SK-N-SH treated with all-trans-retinoic acid at 6 μM for 48 hours (cell line): ENCODE results near the gene PHF21B.

Experiments
- ATAC-seq: fragments of 200-7000 bp; cut with Tn5 transposase; 3 replicates; pipeline ENCODE4 v1.9.1; 2020; ENCODE audit warnings: mild to moderate bottlenecking, moderate library complexity
- ARNTL ChIP-seq: fragments of 450-650 bp; formaldehyde crosslinking; IDR thresholded peaks from 2 replicates; pipeline ENCODE4 v1.5.0; 2020; ENCODE audit warnings: low read depth, mild to moderate bottlenecking, moderate library complexity, borderline replicate concordance
- BACH2 ChIP-seq: fragments of 250-450 bp; sonication (Bioruptor Pico); IDR thresholded peaks from 2 replicates; pipeline ENCODE4 v1.9.0; 2021; ENCODE audit warnings: mild to moderate bottlenecking, borderline replicate concordance
- CREB5 ChIP-seq: fragments of 250-450 bp; sonication (Bioruptor Pico); IDR thresholded peaks from 2 replicates; pipeline ENCODE4 v1.5.1; 2020; ENCODE audit warnings: low read depth, mild to moderate bottlenecking, moderate library complexity
- CSDC2 ChIP-seq: fragments of 250-450 bp; sonication (Bioruptor Pico); IDR thresholded peaks from 2 replicates; pipeline ENCODE4 v1.5.0; 2020; ENCODE audit warnings: mild to moderate bottlenecking, moderate library complexity
- CSRNP3 ChIP-seq: fragments of 250-450 bp; sonication (Bioruptor Pico); IDR thresholded peaks from 2 replicates; pipeline ENCODE4 v1.5.1; 2021; ENCODE audit warnings: mild to moderate bottlenecking, moderate library complexity
- ESRRG ChIP-seq: fragments of 250-450 bp; sonication (Bioruptor Pico); IDR thresholded peaks from 2 replicates; pipeline ENCODE4 v1.6.1; 2021; ENCODE audit warnings: mild to moderate bottlenecking
- GLIS3 ChIP-seq: fragments of 250-450 bp; sonication (Bioruptor Pico); IDR thresholded peaks from 2 replicates; pipeline ENCODE4 v1.5.0; 2020; ENCODE audit warnings: mild to moderate bottlenecking, moderate library complexity
- OSR1 ChIP-seq: fragments of 250-450 bp; sonication (Bioruptor Pico); IDR thresholded peaks from 2 replicates; pipeline ENCODE4 v1.8.0; 2022; ENCODE audit warnings: moderate library complexity, mild to moderate bottlenecking, inconsistent platforms
- POU6F1 ChIP-seq: fragments of 250-450 bp; sonication (Bioruptor Pico); IDR thresholded peaks from 2 replicates; pipeline ENCODE4 v1.8.0; 2021; ENCODE audit warnings: low read depth, mild to moderate bottlenecking, moderate library complexity, borderline replicate concordance
- PPARA ChIP-seq: fragments of 250-450 bp; sonication (Bioruptor Pico); IDR thresholded peaks from 2 replicates; pipeline ENCODE4 v1.5.0; 2020; ENCODE audit warnings: mild to moderate bottlenecking, borderline replicate concordance
- RARB ChIP-seq: fragments of 250-450 bp; sonication (Bioruptor Pico); IDR thresholded peaks from 2 replicates; pipeline ENCODE4 v1.8.0; 2021; ENCODE audit warnings: mild to moderate bottlenecking, moderate library complexity
- TCF4 ChIP-seq: fragments of 250-450 bp; sonication (Bioruptor Pico); IDR thresholded peaks from 2 replicates; pipeline ENCODE4 v1.8.0; 2021; ENCODE audit warnings: mild to moderate bottlenecking, moderate library complexity, borderline replicate concordance
- TOX ChIP-seq: fragments of 250-450 bp; sonication (Bioruptor Pico); IDR thresholded peaks from 2 replicates; pipeline ENCODE4 v1.8.0; 2021; ENCODE audit warnings: mild to moderate bottlenecking, moderate library complexity, borderline replicate concordance
- TSHZ2 ChIP-seq: fragments of 250-450 bp; sonication (Bioruptor Pico); IDR thresholded peaks from 2 replicates; pipeline ENCODE4 v1.5.0; 2020; ENCODE audit warnings: mild to moderate bottlenecking, moderate library complexity
- ZC3H10 ChIP-seq: fragments of 250-450 bp; sonication (Bioruptor Pico); IDR thresholded peaks from 2 replicates; pipeline ENCODE4 v1.5.1; 2021; ENCODE audit warnings: mild to moderate bottlenecking, moderate library complexity
- ZFP3 ChIP-seq: fragments of 250-450 bp; sonication (Bioruptor Pico); IDR thresholded peaks from 2 replicates; pipeline ENCODE4 v1.5.0; 2020; ENCODE audit warnings: mild to moderate bottlenecking, moderate library complexity
- ZNF565 ChIP-seq: fragments of 450-650 bp; formaldehyde crosslinking; conservative IDR thresholded peaks from 2 replicates; pipeline ENCODE4 v1.5.0; 2020; ENCODE audit warnings: low read depth, mild to moderate bottlenecking, moderate library complexity
- ZNF70 ChIP-seq: fragments of 450-650 bp; formaldehyde crosslinking; IDR thresholded peaks from 2 replicates; pipeline ENCODE4 v1.5.0; 2020; ENCODE audit warnings: mild to moderate bottlenecking, moderate library complexity

PHF21B gene

GRCh38 chr22:44932493-44932892 lies 77.3 kb downstream of the PHF21B start (continued):
- TF ChIP-seq TSHZ2: no peak
- no peak for TF ChIP-seq RARB (CRISPR knock-in tag)
- TF ChIP-seq CSDC2 (CRISPR knock-in tag): no peak
- TF ChIP-seq ESRRG (CRISPR knock-in tag): no peak
- no peak for TF ChIP-seq GLIS3 (CRISPR knock-in tag)
- no peak for TF ChIP-seq ZC3H10
- TF ChIP-seq, all 23 proteins: peak for 0

GRCh38 chr22:44931766-44932165 lies 78.0 kb downstream of the PHF21B start:
- TF ChIP-seq ESRRG (CRISPR knock-in tag): no peak
- no peak for TF ChIP-seq BACH2 (CRISPR knock-in tag)
- TF ChIP-seq CSRNP3: no peak
- TF ChIP-seq TOX (CRISPR knock-in tag): no peak
- TF ChIP-seq TSHZ2: no peak
- no peak for ATAC-seq

- no peak for TF ChIP-seq TSHZ2
- TF ChIP-seq TCF4: peak; percentile 38; the same call in 1 of the 2 replicates
- peak; percentile 56; the same call in 2 of the 3 replicates for ATAC-seq
These were observed 78.7 kb downstream of the PHF21B start for GRCh38 chr22:44931077-44931540.

GRCh38 chr22:44930711-44931035 lies 79.1 kb downstream of the PHF21B start:
- TF ChIP-seq CSRNP3 (no peak), GLIS3 (CRISPR knock-in tag) (no peak), TOX (CRISPR knock-in tag) (no peak), CREB5 (CRISPR knock-in tag) (no peak), ZNF70 (CRISPR knock-in tag) (no peak), OSR1 (CRISPR knock-in tag) (no peak), PPARA (CRISPR knock-in tag) (no peak), ZC3H10 (no peak), ZNF565 (CRISPR knock-in tag) (no peak), ZFP3 (CRISPR knock-in tag) (no peak), ARNTL (CRISPR knock-in tag) (no peak), RARB (CRISPR knock-in tag) (no peak), POU6F1 (CRISPR knock-in tag) (no peak)
- ATAC-seq: no peak
